Dedifferentiated amniotic fluid mesenchymal stem cell (primary cell): ENCODE measurements around the gene CD40LG.

Experiments used
- DNase-seq: peaks from one replicate; pipeline ENCODE4 v3.0.0-alpha.2; 2016; ENCODE audit errors: extremely low spot score

The CD40LG gene

DNA sequence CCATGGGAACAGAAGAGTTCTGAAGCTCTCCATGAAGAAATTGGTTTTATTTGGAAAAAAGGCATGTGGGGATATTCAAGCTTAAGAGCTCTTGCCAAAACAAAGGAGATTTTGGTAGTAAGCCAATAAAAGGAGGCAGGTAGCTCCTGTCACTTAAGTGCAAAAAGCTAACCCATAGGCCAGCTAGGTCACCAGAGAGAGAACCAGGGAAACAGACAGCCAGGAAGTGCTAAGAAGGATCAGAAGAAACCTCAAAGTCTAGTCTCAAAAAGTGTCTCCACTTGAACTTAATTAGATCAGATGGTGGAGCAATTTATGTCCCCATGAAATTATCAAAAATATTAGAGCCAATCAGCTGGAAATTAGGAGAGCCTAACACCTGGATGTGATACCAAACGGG is 49.2 kb downstream of the CD40LG start:
- DNase-seq = no peak

DNA sequence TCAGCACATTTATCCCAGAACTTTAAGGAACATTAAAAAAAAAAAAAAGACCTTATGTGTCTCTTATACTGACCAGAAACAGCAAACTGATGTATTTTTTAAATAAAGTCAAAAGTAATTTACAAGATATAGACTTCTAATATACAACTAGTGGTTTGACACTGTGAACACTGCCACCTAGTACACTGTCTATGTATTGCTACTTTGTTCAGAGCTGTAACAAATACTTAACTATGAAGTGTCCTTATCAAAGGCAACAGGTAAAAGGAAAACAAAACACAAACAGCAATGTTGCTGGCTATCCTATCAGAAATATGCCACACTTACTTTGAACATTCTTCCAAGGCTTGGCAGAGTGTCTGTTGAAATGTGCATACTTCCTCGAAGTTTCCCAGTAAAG is 60.4 kb downstream of the CD40LG start:
- DNase-seq = no peak
